GM18951 (cell line): Measurements from ENCODE around the gene TP73.
"Not testable (repeated sequence)": the region's sequence is repeated elsewhere in the genome, so short reads cannot be mapped to it uniquely, and the experiment has no call there.

ENCODE experiments used
- POLR2A ChIP-seq: IDR thresholded peaks from 4 replicates; pipeline ENCODE4 v1.6.1; 2011; ENCODE audit warnings: mild to moderate bottlenecking; ENCODE audit not compliant: insufficient read length, insufficient read depth; ENCODE audit errors: extremely low read depth
- in situ Hi-C: fragments of 300-500 bp; cut with MboI; formaldehyde crosslinking; loops from one replicate; pipeline ENCODE4 v1.12.0; 2022; ENCODE audit warnings: low sequenced_read_pairs, mixed read lengths, inconsistent platforms; ENCODE audit not compliant: unreplicated experiment

Gene TP73

DNA sequence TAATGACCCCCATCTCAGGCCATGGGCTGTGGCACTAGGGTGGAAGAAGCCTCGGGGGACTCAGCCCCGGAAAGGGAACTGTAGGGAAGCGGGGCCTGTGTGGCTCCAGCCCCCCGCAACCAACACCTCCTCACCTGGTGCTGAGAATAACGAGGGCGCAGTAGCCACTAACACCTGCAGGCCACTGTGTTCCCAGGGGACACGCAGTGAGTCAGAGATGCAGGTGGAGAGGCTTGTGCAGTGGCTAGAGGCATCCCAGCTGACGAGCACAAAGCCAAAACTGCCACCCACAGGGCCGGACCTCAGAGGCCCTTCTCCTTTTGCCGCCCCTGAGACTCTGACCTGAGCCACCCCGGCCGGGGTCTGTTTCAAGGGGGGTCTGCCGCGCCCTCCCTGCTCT is 66.4 kb downstream of the TP73 start:
- TF ChIP-seq POLR2A, result no peak
- in situ Hi-C loops, result no loop called here

DNA sequence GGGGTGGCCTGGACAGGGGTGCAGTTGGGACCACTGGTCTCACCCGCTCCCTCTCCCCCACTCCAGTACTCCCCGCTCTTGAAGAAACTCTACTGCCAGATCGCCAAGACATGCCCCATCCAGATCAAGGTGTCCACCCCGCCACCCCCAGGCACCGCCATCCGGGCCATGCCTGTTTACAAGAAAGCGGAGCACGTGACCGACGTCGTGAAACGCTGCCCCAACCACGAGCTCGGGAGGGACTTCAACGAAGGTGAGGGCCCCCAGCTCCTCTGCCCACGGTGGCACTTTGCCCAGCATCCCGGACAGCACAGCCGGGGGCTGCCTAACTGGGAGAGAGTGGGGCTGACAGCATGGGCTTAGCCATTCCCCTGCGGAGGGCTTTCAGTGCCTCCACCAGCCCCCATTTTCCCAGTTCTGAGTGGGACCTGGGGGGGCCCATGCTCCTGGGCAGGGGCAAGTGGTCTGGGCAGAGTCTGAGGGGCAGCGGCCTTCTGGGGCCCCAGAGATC is 69.7 kb downstream of the TP73 start:
- no peak for TF ChIP-seq POLR2A

DNA sequence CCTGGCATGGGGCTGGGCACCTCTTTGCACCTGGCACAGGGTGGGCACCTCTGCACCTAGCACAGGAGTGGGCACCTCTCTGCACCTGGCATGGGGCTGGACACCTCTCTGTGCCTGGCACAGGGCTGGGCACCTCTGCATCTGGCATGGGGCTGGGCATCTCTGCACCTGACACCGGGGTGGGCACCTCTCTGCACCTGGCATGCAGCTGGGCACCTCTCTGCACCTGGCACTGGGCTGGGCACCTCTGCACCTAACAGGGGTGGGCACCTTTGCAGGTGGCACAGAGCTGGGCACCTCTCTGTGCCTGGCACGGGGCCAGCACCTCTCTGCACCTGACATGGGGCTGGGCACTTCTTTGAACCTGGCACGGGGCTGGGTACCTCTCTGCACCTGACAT is 70.5 kb downstream of the TP73 start:
- no peak for TF ChIP-seq POLR2A
- in situ Hi-C loops, result no loop called here

More for the DNA sequence above, 69.7 kb downstream of the TP73 start:
- in situ Hi-C loops, result no loop called here

DNA sequence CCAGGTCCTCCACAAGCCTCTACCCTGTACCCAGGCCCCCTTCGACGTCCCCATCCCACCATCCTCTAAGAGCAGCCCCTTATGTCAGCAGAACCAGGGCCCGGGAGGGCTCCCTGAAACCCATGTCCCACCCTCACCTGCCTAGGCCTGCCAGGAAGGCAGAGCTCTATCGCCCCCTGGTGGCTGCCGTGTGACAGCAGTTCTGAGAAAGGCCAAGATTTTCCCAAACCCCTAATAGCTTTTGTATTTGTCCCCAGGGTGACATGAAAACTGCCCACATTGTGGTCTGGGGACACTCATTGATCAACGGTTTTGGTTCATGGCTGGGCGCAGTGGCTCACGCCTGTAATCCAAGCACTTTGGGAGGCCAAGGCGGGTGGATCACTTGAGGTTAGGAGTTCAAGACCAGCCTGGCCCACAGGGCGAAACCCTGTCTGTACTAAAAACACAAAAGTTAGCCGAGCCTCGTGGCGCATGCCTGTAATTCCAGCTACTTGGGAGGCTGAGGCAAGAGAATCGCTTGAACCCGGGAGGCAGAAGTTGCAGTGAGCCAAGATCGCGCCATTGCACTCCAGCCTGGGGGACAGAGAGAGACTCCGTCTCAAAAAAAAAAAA is 72.2 kb downstream of the TP73 start:
- in situ Hi-C loops, result not testable (repeated sequence)

DNA sequence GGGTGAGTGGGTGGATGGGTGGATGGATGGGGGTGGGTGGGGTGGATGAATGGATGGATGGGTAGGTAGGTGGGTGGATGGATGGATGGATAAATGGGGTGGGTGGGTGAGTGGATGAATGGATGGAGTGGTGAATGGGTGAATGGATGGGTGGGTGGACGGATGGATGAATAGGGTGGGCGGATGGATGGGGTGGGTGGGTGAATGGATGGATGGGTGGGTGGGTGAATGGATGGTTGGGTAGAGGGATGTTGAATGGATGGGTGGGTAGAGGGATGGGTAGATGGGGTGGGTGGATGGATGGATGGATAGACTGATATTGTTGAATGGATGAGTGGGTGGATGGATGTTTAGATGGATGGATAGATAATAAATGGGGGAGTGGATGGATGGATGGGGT is 73.0 kb downstream of the TP73 start:
- no peak for TF ChIP-seq POLR2A
- in situ Hi-C loops, result no loop called here

DNA sequence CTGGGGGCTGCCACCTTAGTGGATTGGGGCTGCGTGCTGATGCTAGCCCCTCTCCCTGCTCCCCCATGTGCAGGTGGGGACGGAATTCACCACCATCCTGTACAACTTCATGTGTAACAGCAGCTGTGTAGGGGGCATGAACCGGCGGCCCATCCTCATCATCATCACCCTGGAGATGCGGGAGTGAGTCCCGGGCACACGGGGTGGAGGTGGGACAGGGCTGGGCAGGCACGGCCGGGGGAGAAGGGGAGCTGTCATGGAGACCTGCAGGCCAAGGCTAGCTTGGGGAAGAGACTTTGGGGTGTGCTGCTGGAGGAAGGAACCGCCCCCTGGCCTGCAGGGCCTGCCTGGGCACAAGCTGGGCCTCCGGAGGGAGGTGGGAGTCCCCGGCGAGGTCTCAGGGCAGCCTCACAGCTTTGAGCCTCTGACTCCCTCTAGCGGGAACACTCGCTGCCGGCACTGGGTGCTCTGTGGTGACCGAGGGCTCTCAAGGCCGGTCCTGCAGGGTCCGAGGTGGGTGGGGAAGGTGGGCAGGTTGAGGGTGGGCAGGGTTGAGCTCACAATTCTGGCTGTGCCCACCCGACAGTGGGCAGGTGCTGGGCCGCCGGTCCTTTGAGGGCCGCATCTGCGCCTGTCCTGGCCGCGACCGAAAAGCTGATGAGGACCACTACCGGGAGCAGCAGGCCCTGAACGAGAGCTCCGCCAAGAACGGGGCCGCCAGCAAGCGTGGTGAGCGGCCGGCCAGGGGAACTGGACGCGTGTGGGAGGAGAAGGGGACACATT is 74.9 kb downstream of the TP73 start:
- TF ChIP-seq POLR2A, result no peak
- in situ Hi-C loops, result no loop called here

DNA sequence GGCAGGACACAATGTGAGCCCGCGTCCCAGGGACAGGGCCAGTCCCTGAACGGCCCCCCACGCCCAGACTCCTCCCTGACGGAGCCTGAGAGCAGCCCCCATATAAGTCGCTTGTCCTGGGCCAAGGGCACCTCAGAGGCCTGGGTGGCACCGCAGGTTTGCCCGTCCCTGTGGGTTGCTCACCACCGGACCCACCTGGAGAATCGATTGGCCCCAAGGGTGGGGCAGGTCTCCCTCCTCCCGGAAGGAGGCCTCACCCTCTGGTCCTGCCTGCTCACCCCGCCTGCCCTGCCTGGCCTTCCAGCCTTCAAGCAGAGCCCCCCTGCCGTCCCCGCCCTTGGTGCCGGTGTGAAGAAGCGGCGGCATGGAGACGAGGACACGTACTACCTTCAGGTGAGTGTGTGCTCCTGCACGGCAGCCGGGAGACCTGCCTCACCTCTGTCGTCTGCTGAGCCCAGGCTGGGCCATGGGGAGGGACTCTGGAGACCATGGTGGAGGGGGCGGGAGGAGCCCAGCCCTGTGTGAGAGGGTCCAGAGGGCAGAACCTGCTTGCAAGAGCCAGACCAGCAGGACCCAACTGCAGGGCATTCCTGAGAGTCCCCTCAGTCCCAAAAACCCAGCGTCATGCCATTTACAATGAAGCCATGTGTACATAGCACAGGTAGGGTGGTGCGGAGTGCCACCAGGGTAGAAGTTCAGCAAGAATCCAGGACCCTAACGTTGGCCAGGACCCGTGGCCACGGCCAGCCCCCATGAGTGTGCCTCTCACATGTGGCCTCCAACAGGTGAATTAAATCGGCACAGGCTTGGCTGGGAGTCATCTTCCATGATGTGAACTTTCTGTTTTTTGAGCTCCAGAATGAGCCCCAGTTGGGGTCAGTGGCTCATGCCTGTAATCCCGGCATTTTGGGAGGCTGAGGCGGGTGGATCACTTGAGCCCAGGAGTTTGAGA is 75.8 kb downstream of the TP73 start:
- TF ChIP-seq POLR2A, result no peak
- in situ Hi-C loops, result no loop called here

DNA sequence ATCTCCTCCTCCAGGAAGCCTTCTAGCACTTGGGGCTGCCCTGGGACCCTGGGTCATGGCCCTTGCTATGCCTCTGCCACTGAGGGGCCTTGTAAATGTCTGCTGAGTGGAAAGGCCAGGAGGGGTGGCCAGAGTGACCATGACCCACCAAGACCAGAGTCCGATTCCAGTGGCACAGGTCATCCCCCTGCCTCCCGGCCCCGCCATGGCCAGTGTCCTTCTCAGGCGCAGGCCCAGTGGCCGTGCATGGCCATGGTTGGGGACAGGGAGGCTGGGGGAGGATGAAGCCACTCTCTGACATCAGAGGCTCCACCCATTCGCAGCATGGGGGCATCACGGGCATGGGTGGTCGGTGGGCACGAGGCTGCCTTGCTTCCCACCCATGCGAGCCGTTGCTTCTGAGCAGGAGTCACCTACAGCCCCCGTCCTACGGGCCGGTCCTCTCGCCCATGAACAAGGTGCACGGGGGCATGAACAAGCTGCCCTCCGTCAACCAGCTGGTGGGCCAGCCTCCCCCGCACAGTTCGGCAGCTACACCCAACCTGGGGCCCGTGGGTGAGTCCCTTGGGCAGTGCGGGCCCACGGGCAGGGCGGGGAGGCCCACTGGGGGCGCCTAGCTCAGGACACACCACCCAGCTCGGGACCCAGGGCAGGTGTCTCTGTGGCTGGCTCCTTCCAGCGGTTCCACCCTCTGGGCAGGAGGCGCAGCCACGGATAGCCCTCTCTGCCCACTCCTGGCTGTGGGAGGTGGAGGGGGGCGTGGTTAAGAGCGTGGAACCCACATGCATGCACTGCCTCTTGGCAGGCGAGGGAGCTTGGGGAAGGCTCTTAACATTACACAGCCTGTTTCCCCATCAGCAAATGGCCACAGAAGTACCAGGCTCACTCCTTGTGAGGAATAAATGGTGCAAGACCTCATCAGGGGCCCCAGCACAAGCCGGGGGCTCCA is 77.6 kb downstream of the TP73 start:
- TF ChIP-seq POLR2A, result no peak
- in situ Hi-C loops, result no loop called here

DNA sequence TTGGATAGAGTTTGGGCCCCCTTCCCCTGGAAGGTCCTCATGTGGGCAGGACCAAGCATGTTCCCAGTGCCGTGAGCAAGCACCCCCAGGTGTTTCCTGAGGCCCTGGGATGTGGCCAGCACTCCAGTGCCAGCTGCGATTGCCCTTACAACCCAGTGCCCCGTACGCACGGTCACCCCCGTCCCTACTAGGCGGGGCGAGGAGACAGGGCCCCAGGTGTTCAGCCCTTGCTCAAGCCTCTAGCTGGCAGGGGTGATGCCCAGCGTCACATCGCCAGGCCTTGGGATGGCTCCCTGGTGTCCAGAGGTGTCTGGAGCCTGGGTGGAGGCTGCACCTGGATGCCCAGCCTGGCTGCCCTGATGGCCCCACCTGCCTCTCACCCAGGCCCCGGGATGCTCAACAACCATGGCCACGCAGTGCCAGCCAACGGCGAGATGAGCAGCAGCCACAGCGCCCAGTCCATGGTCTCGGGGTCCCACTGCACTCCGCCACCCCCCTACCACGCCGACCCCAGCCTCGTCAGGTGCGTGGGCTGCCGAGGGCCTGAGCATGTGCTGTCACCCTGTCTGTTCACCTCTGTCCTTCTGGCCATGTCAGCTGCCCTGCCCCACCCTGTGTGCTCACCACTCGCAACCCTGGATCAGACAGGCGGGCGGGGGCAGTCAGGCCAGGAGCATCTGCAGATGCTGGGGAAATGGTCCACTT is 78.4 kb downstream of the TP73 start:
- in situ Hi-C loops, result no loop called here
- TF ChIP-seq POLR2A, result no peak

DNA sequence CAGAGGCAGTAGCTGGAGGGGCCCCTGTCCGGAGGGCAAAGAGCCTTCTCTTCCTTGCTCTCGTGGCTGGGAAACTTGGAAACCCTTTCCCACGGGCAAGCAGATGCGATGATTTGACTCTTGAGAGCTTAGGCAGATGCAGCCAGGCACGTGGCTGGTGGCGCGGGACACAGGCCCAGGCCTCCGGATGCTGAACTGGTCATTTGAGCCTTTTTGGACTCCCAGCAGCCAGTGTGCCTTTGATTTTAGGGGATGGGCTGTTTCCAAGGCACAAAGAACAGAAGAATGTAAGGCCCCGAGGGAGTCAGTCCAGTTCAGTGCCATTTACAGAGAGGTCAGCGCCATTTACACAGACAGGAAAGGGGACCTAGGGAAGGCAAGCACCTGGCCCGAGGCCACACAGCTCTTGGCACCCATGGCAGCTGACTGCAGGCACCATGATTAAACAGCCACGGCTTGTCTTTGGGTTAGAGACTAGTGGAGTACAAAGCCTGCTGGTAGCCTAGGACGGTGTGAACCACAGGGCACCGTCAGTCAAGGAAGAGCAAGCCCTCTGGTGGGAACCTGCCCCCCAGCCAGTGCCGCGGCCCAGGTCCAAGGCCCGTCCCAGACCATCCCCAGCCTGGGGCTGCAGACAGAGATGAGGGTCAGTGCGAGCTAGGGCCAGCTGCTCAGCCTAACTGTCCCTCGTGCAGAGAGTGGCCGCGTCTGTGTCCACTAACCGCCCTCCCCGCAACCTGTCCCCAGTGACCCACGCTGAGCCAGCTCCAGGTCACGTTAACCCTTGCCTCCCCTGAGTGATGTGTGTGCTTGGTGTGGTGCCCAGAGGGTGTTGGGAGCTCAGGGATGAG is 79.5 kb downstream of the TP73 start:
- peak; percentile 4 for TF ChIP-seq POLR2A

More for the DNA sequence above, 79.5 kb downstream of the TP73 start:
- in situ Hi-C loops, result no loop called here
